Activated CD4-positive, alpha-beta memory T cell treated with anti-CD3 and anti-CD28 coated beads, Interleukin-2, amount 10 ng/mL, durations not matched to agents 7 days and 5 days (primary cell): ENCODE results near the gene IPMK. TPM values are rescaled to one million over a fixed set of nuclear protein-coding genes. Genes with fewer than 3 reads are reported as not detected.
"Not testable (repeated sequence)": the region's sequence is repeated elsewhere in the genome, so short reads cannot be mapped to it uniquely, and the experiment has no call there.

Experiments
- CTCF ChIA-PET: fragments of 350-600 bp; sonication (Branson Sonifier 250); formaldehyde crosslinking; loops from one replicate; lab custom pipeline; 2021; ENCODE audit warnings: antibody characterized with exemption, inconsistent platforms; lab: Charles Lee
- POLR2A ChIA-PET: fragments of 350-600 bp; sonication (Branson Sonifier 250); formaldehyde crosslinking; loops from one replicate; lab custom pipeline; 2021; ENCODE audit warnings: antibody characterized with exemption; lab: Charles Lee
- DNase-seq: peaks from one replicate; pipeline ENCODE4 v3.0.0-alpha.2; 2020
- H3K27ac Mint-ChIP-seq: one replicate; pipeline ENCODE4 v1.8.0; 2021; ENCODE audit warnings: mild to moderate bottlenecking, mixed read lengths
- H3K27me3 Mint-ChIP-seq: one replicate; pipeline ENCODE4 v1.8.0; 2021; ENCODE audit warnings: mixed read lengths
- H3K36me3 Mint-ChIP-seq: one replicate; pipeline ENCODE4 v1.8.0; 2021; ENCODE audit warnings: low read depth, mixed read lengths
- H3K4me1 Mint-ChIP-seq: one replicate; pipeline ENCODE4 v1.8.0; 2021; ENCODE audit warnings: mixed read lengths
- H3K4me3 Mint-ChIP-seq: one replicate; pipeline ENCODE4 v1.8.0; 2021; ENCODE audit warnings: mild to moderate bottlenecking, mixed read lengths
- H3K9me3 Mint-ChIP-seq: one replicate; pipeline ENCODE4 v1.8.0; 2021; ENCODE audit warnings: mixed read lengths
- total RNA-seq, 2 experiments: library from RNA; stranded (reverse); gene quantifications; one replicate each; pipeline ENCODE4 v1.2.3, GENCODE V29; 2021

IPMK gene
- total RNA-seq, 2 experiments from 2014 or later, result 6.9 to 7.0 TPM

DNA sequence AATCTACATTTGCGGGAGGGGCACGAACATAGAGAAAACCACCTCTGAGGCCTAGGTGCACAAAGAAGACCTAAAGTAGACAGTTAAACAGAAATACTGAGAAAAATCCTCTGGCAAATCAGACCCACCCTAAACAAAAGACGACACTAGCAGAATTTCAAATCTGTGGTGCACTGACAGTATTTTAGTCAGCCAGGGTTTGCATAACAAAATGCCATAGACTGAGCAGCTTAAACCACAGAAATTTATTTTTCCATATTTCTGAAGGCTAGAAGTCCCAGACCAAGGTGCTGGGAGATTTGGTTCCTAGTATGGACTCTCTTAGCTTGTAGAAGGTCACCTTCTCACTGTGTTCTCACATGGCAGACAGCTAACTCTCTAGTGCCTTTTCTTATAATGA is 26.3 kb downstream of the IPMK start:
- peaks cover 30% of the 10 kb centered on the region for H3K36me3 Mint-ChIP-seq
- peaks cover 18% of the 10 kb centered on the region for H3K9me3 Mint-ChIP-seq
- no peak for DNase-seq
- no peak overlapping the region for H3K4me3 Mint-ChIP-seq
- ChIA-PET POLR2A (no interaction called here), CTCF (no interaction called here)
- H3K4me1 Mint-ChIP-seq, result peaks cover 12% of the 10 kb centered on the region
- no peaks in the 10 kb centered on the region for H3K27me3 Mint-ChIP-seq
- no peak overlapping the region for H3K27ac Mint-ChIP-seq

DNA sequence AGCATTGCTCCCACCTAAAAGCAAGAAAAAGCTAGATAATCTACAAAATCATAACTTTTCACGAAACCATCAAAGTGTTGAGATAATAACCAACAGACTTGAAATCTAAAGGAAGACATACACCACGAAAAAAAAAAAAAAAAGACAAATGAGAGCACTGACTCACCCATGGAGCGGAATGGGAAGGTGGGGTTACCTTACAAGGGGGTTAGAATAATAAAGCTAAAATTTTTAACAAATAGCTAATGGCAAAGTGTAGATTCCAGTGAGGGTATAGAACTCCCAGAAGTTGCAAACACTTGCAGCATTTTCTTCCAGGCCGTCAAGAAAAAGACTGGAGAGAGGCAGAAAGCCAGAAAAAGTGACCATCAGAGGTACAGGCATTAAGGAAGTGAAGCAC is 27.2 kb downstream of the IPMK start:
- no peak for DNase-seq
- no peaks in the 10 kb centered on the region for H3K27me3 Mint-ChIP-seq
- ChIA-PET POLR2A (no interaction called here), CTCF (no interaction called here)
- H3K36me3 Mint-ChIP-seq, result peaks cover 36% of the 10 kb centered on the region
- H3K27ac Mint-ChIP-seq, result no peak overlapping the region
- H3K9me3 Mint-ChIP-seq, result peaks cover 15% of the 10 kb centered on the region
- H3K4me3 Mint-ChIP-seq, result no peak overlapping the region
- H3K4me1 Mint-ChIP-seq, result peaks cover 12% of the 10 kb centered on the region

DNA sequence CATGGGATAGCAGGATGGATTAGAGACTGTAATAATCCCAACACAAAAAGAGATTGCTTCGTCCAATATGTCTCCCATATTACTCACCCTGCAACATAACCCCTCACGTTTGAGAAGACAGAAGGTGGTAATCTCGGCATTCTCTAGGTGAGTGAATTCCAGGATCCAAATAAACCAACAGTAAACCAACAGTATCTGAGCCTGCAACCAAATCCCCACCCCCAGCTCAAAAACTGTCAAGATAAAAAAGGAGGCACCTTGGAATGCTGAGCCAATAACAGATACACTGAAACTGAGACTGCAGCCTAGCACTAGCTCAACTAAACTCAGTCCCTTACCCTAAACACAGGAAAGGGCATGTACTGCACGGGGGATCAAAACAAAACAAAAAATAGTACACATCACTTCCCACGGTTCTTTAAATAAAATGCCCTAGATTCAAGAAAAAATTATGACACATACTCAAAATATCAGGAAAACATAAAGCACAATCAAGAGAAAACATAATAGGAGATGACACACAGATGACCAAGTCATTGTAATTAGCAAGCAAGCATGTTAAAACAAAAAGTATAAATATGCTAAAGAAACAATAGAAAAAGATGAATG is 28.0 kb downstream of the IPMK start:
- Mint-ChIP-seq H3K4me3 (no peak overlapping the region), H3K27me3 (no peaks in the 10 kb centered on the region), H3K4me1 (peaks cover 12% of the 10 kb centered on the region), H3K27ac (no peak overlapping the region), H3K36me3 (peaks cover 39% of the 10 kb centered on the region), H3K9me3 (peaks cover 15% of the 10 kb centered on the region)
- DNase-seq, result no peak
- ChIA-PET POLR2A (no interaction called here), CTCF (no interaction called here)

DNA sequence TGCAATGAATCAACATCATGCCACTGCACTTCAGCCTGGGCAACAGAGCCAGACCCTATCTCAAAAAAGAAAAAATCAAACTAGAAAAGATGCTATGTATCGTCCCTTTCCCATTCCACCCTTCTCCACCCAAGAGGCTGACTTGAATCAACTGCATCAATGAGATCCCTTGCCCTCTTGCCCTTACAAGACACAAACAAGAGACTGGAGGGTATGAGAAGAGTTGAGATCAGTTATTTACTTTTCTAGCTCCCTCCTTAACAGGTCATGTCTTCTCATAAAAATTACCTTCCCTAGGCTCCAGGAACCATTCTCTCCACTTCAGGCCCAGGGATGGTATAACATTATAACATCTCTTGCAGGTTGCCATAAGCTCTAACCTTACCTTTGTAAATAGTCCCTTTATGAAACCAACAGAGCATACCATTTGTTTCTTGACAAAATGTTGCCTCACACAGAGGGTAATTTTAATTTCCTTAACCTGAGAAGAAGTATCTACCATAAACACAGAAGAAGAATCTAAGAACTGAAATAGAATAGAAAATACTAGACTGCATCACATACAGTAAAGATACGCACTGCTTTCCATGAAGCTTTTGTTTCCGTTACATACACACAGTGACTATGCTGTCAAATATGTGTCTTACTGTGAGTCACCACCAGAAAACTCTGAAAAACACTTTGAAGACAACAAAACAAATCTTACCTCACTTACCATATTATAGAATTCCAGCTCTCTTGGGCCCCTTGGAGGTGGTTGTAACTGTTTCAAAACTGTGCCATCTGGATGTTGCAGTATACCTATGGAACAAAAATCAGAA is 30.5 kb downstream of the IPMK start:
- POLR2A ChIA-PET, result no interaction called here
- Mint-ChIP-seq H3K9me3 (peaks cover 5% of the 10 kb centered on the region), H3K4me1 (peaks cover 12% of the 10 kb centered on the region), H3K36me3 (peaks cover 56% of the 10 kb centered on the region), H3K27ac (no peak overlapping the region), H3K4me3 (no peak overlapping the region), H3K27me3 (no peaks in the 10 kb centered on the region)
- no peak for DNase-seq
- CTCF ChIA-PET, result no interaction called here

DNA sequence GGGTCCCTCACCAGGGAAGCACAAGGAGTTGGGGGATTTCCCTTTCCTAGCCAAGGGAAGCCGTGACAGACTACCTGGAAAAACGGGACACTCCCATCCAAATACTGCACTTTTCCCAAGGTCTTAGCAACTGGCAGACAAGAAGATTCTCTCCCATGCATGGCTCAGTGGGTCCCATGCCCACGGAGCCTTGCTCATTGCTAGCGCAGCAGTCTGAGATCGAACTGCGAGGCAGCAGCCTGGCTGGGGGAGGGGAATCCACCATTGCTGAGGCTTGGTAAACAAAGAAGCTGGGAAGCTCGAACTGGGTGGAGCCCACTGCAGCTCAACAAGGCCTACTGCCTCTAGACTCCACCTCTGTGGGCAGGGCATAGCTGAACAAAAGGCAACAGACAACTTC is 37.8 kb downstream of the IPMK start:
- CTCF ChIA-PET, H3K9me3 Mint-ChIP-seq, H3K27me3 Mint-ChIP-seq, POLR2A ChIA-PET, H3K4me1 Mint-ChIP-seq, DNase-seq, H3K4me3 Mint-ChIP-seq, H3K27ac Mint-ChIP-seq: not testable (repeated sequence)
- peaks cover 59% of the 10 kb centered on the region for H3K36me3 Mint-ChIP-seq

DNA sequence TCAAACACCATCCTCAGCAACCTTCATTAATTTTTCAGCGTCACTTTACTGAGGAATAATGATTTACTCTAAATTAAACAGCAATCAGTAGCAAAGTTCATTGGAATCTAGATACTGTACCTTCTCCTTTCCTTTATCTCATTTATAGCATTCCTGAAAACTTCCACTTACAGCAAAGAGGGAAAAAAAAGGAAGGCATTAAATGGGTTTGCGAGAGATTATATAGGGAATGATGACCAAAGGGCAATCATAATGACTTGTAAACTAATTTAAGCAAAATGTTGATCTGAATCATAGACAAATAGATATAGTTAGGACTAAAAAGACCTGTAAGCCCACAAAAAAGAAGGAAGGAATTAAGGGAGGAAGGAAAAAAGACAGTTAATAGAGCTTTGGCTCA is 42.0 kb downstream of the IPMK start:
- no peak for DNase-seq
- no peak overlapping the region for H3K4me3 Mint-ChIP-seq
- H3K27ac Mint-ChIP-seq, result no peak overlapping the region
- ChIA-PET CTCF (interaction anchor here (0.9 kb wide), 1 partner anchor 73 kb away, joined by 3 read pairs; no protein-coding TSS in a partner anchor), POLR2A (no interaction called here)
- H3K9me3 Mint-ChIP-seq, result no peaks in the 10 kb centered on the region
- no peaks in the 10 kb centered on the region for H3K27me3 Mint-ChIP-seq
- no peaks in the 10 kb centered on the region for H3K4me1 Mint-ChIP-seq
- H3K36me3 Mint-ChIP-seq, result peaks cover 22% of the 10 kb centered on the region

DNA sequence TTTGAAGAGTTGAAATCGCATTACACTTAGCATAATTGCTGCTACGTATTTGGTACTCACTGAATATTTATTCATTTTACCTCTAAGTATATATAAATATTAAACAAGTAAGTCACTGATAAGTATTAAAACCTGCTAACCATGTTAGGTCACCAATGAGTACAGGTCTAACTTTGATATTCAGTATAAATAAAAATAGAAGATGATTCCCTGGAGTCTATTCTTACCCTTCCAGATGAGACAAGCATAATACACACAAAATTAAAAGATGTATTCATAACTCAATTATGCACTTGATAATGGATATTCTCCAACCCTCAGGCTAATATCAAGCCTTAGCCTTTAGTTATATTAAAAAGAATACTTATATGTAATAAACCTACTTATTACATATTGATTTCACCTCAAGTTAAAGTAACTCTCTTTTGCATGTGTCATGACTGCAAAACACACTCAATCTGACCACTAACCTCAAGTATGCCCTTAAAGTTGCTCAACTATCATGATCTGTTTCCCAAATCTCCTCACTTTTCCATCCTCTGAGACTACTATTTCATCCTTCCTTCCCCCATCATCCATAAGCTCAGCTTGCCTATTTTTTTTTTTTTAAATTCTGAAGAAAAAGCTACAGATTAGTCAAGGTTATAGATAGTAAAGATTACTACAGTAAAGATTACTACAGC is 46.8 kb downstream of the IPMK start:
- Mint-ChIP-seq H3K4me3 (no peak overlapping the region), H3K27me3 (no peaks in the 10 kb centered on the region), H3K36me3 (peaks cover 16% of the 10 kb centered on the region), H3K4me1 (no peaks in the 10 kb centered on the region), H3K9me3 (no peaks in the 10 kb centered on the region), H3K27ac (no peak overlapping the region)
- no peak for DNase-seq
- ChIA-PET CTCF (no interaction called here), POLR2A (no interaction called here)

DNA sequence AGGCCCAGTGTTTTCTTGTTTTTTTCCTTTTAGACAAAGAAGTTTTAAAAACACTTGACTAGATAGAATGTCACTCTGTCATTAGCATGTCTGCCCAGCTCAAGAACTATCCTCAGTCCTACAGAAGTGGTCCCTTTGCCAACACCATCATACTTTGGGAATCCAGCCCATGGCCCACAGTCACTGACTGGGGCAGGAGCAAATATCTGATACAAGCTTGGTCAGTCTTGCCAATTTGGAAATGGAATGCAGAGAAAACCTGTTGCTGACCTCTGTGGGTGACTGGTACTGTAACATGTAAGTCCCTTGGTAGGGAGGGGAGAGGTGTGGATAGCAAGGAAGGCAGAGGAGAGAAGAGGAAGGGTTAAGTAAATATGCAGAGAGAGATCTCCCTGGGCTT is 47.8 kb downstream of the IPMK start:
- Mint-ChIP-seq H3K4me1 (no peaks in the 10 kb centered on the region), H3K27me3 (no peaks in the 10 kb centered on the region), H3K4me3 (no peak overlapping the region), H3K27ac (no peak overlapping the region), H3K9me3 (no peaks in the 10 kb centered on the region), H3K36me3 (peaks cover 14% of the 10 kb centered on the region)
- POLR2A ChIA-PET, result no interaction called here
- no peak for DNase-seq
- CTCF ChIA-PET, result no interaction called here

DNA sequence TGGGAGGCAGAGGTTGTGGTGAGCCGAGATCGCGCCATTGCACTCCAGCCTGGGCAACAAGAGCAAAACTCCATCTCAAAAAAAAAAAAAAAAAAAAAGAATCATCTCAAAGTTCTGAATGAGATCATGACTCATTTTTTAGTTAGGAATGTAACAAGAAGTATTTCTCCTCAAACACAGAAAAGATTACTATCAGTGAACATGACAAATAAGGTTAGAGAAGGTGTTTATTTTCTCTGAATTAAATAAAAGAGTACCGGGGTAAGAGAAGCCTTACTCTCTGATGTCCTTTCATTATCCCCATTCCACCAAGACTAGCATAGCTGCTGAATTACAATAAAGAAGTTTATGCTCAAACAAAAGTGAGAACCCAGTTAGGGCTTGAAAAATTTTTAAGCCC is 50.1 kb downstream of the IPMK start:
- Mint-ChIP-seq H3K9me3 (no peaks in the 10 kb centered on the region), H3K27ac (no peak overlapping the region), H3K4me3 (no peak overlapping the region), H3K4me1 (no peaks in the 10 kb centered on the region), H3K36me3 (peaks cover 25% of the 10 kb centered on the region), H3K27me3 (no peaks in the 10 kb centered on the region)
- CTCF ChIA-PET, result no interaction called here
- POLR2A ChIA-PET, result no interaction called here
- no peak for DNase-seq

DNA sequence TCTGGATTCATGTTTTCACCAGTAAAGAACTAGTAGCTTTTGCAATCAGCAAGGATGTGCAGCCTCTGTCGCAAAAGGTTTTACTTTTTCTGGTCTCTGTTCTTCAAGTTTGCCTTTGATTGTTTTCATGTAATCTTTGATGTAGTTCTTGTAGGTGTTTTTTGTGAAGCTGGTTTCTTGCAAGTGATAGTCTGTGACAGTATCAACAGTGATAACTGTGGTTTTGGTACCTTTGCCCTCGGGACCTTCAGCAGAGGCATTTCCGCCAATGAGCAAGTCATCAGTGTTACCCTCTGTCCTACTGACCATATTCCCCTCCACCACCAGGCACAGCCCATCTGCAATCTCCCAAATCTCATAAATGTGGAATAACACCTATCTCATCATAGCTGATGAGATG is 55.1 kb downstream of the IPMK start:
- H3K36me3 Mint-ChIP-seq, result peaks cover 36% of the 10 kb centered on the region
- no peak overlapping the region for H3K27ac Mint-ChIP-seq
- H3K4me1 Mint-ChIP-seq, result no peaks in the 10 kb centered on the region
- H3K4me3 Mint-ChIP-seq, result no peak overlapping the region
- no peak for DNase-seq
- no peaks in the 10 kb centered on the region for H3K9me3 Mint-ChIP-seq
- no peaks in the 10 kb centered on the region for H3K27me3 Mint-ChIP-seq
- POLR2A ChIA-PET, result no interaction called here
- CTCF ChIA-PET, result no interaction called here

DNA sequence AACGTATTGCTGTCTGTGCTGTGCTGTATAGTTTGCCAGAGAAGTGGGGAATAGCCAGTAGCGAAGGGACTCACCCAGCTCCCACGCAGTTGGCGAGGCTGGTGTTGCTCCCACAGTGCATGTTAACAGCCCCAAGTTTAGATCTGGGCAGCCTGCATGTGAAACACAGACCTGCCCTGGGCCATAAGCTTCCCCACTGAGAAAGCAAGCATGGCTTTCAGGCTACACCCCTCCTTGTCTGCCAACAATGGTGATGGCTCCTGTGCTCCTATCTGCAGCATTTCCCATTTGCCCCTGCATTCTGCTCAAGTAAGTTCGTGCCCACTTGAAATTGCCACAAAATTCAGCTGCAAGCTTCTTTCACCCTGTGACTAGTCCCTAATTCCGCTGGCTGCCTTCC is 57.5 kb downstream of the IPMK start:
- H3K4me3 Mint-ChIP-seq, result no peak overlapping the region
- no peaks in the 10 kb centered on the region for H3K9me3 Mint-ChIP-seq
- DNase-seq, result no peak
- no peak overlapping the region for H3K27ac Mint-ChIP-seq
- H3K4me1 Mint-ChIP-seq, result no peaks in the 10 kb centered on the region
- ChIA-PET CTCF (no interaction called here), POLR2A (no interaction called here)
- no peaks in the 10 kb centered on the region for H3K27me3 Mint-ChIP-seq
- H3K36me3 Mint-ChIP-seq, result peaks cover 33% of the 10 kb centered on the region

DNA sequence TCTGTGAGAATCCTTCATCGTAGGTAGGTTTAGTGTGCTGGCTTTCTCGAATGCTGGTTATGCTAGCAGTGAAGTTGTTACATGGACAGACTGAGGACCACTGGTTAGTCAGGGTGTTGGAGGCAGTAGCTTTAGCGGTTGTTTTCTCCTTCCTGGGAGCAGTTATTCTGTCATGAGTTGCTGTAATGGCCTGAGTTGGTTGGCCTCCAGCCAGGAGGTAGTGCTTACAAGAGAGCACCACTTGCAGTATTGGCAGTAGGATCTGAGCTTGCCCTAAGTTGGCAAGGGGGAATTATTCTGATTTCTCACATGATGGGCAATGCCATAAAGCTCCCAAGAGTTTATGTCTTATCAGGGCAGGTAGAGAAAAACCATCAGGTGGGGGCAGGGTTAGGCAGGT is 58.0 kb downstream of the IPMK start:
- no peak for DNase-seq

DNA sequence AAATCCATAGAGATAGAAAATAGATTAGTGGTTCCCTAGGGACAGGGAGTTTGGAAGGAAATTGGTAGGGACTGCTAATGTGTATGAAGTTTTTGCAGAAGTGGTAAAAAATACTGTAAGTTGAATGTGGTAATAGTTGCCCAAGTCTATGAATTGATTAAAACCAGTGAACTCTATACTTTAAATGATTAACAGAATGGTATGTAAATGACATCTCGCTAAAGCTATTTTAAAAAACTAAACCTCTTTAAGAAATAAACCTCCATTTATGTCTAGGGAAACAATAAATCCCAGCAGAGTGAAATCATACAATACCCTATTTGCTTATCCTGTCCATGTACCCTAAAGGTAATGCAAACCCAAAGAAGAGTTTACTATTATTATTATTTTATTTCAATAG is 61.4 kb downstream of the IPMK start:
- ChIA-PET POLR2A (no interaction called here), CTCF (no interaction called here)
- Mint-ChIP-seq H3K27me3 (no peaks in the 10 kb centered on the region), H3K9me3 (no peaks in the 10 kb centered on the region), H3K36me3 (peaks cover 10% of the 10 kb centered on the region), H3K27ac (no peak overlapping the region), H3K4me1 (no peaks in the 10 kb centered on the region), H3K4me3 (no peak overlapping the region)
- DNase-seq, result no peak

More for the DNA sequence above, 58.0 kb downstream of the IPMK start:
- Mint-ChIP-seq H3K36me3 (peaks cover 30% of the 10 kb centered on the region), H3K4me3 (no peak overlapping the region), H3K4me1 (no peaks in the 10 kb centered on the region), H3K9me3 (no peaks in the 10 kb centered on the region), H3K27ac (no peak overlapping the region), H3K27me3 (no peaks in the 10 kb centered on the region)
- CTCF ChIA-PET, result no interaction called here
- POLR2A ChIA-PET, result interaction anchor here (1.0 kb wide), 1 partner anchor 59 kb away, joined by 3 read pairs; the partner anchor contains the start of gene CISD1
